Measurements from ENCODE around the gene DCLK2.

The DCLK2 gene

GRCh38 chr4:150119492-150119891 is 41.2 kb downstream of the DCLK2 start:
- no peak for DNase-seq (ENCODE audit: low spot score)

- DNase-seq (ENCODE audit: low spot score), result no peak
These were observed 44.8 kb downstream of the DCLK2 start for GRCh38 chr4:150123087-150123486.

GRCh38 chr4:150123796-150124677 is 45.8 kb downstream of the DCLK2 start:
- no peak for DNase-seq (ENCODE audit: low spot score)

GRCh38 chr4:150126201-150126863 is 48.1 kb downstream of the DCLK2 start:
- no peak for DNase-seq (ENCODE audit: low spot score)

- no peak for DNase-seq (ENCODE audit: low spot score)
These were observed 48.6 kb downstream of the DCLK2 start for GRCh38 chr4:150126864-150127203.

- no peak for DNase-seq (ENCODE audit: low spot score)
These were observed 49.5 kb downstream of the DCLK2 start for GRCh38 chr4:150127757-150128156.

GRCh38 chr4:150130933-150131332 is 52.7 kb downstream of the DCLK2 start:
- DNase-seq (ENCODE audit: low spot score), result no peak

- DNase-seq (ENCODE audit: low spot score), result no peak
These were observed 53.5 kb downstream of the DCLK2 start for GRCh38 chr4:150131581-150132228.

- DNase-seq (ENCODE audit: low spot score), result no peak
These were observed 55.4 kb downstream of the DCLK2 start for GRCh38 chr4:150133605-150134004.

- DNase-seq (ENCODE audit: low spot score), result no peak
These were observed 57.0 kb downstream of the DCLK2 start for GRCh38 chr4:150135134-150135772.

GRCh38 chr4:150136036-150136435 is 57.8 kb downstream of the DCLK2 start:
- no peak for DNase-seq (ENCODE audit: low spot score)

- DNase-seq (ENCODE audit: low spot score), result no peak
These were observed 58.2 kb downstream of the DCLK2 start for GRCh38 chr4:150136481-150136880.

GRCh38 chr4:150139297-150139865 is 61.1 kb downstream of the DCLK2 start:
- no peak for DNase-seq (ENCODE audit: low spot score)

- DNase-seq (ENCODE audit: low spot score), result no peak
These were observed 62.6 kb downstream of the DCLK2 start for GRCh38 chr4:150140774-150141400.

GRCh38 chr4:150141756-150142155 is 63.5 kb downstream of the DCLK2 start:
- DNase-seq (ENCODE audit: low spot score), result no peak

- DNase-seq (ENCODE audit: low spot score), result no peak
These were observed 64.6 kb downstream of the DCLK2 start for GRCh38 chr4:150142831-150143230.

- no peak for DNase-seq (ENCODE audit: low spot score)
These were observed 67.1 kb downstream of the DCLK2 start for GRCh38 chr4:150145090-150145945.

GRCh38 chr4:150145946-150146340 is 67.7 kb downstream of the DCLK2 start:
- no peak for DNase-seq (ENCODE audit: low spot score)

GRCh38 chr4:150149381-150149780 is 71.1 kb downstream of the DCLK2 start:
- DNase-seq (ENCODE audit: low spot score), result no peak

GRCh38 chr4:150150629-150151062 is 72.4 kb downstream of the DCLK2 start:
- DNase-seq (ENCODE audit: low spot score), result no peak

- no peak for DNase-seq (ENCODE audit: low spot score)
These were observed 74.5 kb downstream of the DCLK2 start for GRCh38 chr4:150152766-150153165.

Measured in hematopoietic multipotent progenitor cell treated with erythropoietin and hydrocortisone succinate and interleukin-3 and kit ligand, for 15 days (in vitro differentiated cells).